ENCODE measurements around the gene TNF.

The TNF gene

DNA sequence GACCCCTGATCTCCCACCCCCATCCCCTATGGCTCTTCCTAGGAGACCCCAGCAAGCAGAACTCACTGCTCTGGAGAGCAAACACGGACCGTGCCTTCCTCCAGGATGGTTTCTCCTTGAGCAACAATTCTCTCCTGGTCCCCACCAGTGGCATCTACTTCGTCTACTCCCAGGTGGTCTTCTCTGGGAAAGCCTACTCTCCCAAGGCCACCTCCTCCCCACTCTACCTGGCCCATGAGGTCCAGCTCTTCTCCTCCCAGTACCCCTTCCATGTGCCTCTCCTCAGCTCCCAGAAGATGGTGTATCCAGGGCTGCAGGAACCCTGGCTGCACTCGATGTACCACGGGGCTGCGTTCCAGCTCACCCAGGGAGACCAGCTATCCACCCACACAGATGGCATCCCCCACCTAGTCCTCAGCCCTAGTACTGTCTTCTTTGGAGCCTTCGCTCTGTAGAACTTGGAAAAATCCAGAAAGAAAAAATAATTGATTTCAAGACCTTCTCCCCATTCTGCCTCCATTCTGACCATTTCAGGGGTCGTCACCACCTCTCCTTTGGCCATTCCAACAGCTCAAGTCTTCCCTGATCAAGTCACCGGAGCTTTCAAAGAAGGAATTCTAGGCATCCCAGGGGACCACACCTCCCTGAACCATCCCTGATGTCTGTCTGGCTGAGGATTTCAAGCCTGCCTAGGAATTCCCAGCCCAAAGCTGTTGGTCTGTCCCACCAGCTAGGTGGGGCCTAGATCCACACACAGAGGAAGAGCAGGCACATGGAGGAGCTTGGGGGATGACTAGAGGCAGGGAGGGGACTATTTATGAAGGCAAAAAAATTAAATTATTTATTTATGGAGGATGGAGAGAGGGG is 1.9 kb upstream of the TNF start:
- no peak for DNase-seq

DNA sequence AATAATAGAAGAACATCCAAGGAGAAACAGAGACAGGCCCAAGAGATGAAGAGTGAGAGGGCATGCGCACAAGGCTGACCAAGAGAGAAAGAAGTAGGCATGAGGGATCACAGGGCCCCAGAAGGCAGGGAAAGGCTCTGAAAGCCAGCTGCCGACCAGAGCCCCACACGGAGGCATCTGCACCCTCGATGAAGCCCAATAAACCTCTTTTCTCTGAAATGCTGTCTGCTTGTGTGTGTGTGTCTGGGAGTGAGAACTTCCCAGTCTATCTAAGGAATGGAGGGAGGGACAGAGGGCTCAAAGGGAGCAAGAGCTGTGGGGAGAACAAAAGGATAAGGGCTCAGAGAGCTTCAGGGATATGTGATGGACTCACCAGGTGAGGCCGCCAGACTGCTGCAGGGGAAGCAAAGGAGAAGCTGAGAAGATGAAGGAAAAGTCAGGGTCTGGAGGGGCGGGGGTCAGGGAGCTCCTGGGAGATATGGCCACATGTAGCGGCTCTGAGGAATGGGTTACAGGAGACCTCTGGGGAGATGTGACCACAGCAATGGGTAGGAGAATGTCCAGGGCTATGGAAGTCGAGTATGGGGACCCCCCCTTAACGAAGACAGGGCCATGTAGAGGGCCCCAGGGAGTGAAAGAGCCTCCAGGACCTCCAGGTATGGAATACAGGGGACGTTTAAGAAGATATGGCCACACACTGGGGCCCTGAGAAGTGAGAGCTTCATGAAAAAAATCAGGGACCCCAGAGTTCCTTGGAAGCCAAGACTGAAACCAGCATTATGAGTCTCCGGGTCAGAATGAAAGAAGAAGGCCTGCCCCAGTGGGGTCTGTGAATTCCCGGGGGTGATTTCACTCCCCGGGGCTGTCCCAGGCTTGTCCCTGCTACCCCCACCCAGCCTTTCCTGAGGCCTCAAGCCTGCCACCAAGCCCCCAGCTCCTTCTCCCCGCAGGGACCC is 981 bp upstream of the TNF start:
- no peak for DNase-seq

DNA sequence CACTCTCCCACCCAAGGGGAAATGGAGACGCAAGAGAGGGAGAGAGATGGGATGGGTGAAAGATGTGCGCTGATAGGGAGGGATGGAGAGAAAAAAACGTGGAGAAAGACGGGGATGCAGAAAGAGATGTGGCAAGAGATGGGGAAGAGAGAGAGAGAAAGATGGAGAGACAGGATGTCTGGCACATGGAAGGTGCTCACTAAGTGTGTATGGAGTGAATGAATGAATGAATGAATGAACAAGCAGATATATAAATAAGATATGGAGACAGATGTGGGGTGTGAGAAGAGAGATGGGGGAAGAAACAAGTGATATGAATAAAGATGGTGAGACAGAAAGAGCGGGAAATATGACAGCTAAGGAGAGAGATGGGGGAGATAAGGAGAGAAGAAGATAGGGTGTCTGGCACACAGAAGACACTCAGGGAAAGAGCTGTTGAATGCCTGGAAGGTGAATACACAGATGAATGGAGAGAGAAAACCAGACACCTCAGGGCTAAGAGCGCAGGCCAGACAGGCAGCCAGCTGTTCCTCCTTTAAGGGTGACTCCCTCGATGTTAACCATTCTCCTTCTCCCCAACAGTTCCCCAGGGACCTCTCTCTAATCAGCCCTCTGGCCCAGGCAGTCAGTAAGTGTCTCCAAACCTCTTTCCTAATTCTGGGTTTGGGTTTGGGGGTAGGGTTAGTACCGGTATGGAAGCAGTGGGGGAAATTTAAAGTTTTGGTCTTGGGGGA is 754 bp downstream of the TNF start:
- DNase-seq, result no peak

DNA sequence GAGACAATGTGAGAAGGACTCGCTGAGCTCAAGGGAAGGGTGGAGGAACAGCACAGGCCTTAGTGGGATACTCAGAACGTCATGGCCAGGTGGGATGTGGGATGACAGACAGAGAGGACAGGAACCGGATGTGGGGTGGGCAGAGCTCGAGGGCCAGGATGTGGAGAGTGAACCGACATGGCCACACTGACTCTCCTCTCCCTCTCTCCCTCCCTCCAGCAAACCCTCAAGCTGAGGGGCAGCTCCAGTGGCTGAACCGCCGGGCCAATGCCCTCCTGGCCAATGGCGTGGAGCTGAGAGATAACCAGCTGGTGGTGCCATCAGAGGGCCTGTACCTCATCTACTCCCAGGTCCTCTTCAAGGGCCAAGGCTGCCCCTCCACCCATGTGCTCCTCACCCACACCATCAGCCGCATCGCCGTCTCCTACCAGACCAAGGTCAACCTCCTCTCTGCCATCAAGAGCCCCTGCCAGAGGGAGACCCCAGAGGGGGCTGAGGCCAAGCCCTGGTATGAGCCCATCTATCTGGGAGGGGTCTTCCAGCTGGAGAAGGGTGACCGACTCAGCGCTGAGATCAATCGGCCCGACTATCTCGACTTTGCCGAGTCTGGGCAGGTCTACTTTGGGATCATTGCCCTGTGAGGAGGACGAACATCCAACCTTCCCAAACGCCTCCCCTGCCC is 1.7 kb downstream of the TNF start:
- peak; percentile 48 for DNase-seq

DNA sequence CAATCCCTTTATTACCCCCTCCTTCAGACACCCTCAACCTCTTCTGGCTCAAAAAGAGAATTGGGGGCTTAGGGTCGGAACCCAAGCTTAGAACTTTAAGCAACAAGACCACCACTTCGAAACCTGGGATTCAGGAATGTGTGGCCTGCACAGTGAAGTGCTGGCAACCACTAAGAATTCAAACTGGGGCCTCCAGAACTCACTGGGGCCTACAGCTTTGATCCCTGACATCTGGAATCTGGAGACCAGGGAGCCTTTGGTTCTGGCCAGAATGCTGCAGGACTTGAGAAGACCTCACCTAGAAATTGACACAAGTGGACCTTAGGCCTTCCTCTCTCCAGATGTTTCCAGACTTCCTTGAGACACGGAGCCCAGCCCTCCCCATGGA is 2.2 kb downstream of the TNF start:
- peak; percentile 26 for DNase-seq

DNA sequence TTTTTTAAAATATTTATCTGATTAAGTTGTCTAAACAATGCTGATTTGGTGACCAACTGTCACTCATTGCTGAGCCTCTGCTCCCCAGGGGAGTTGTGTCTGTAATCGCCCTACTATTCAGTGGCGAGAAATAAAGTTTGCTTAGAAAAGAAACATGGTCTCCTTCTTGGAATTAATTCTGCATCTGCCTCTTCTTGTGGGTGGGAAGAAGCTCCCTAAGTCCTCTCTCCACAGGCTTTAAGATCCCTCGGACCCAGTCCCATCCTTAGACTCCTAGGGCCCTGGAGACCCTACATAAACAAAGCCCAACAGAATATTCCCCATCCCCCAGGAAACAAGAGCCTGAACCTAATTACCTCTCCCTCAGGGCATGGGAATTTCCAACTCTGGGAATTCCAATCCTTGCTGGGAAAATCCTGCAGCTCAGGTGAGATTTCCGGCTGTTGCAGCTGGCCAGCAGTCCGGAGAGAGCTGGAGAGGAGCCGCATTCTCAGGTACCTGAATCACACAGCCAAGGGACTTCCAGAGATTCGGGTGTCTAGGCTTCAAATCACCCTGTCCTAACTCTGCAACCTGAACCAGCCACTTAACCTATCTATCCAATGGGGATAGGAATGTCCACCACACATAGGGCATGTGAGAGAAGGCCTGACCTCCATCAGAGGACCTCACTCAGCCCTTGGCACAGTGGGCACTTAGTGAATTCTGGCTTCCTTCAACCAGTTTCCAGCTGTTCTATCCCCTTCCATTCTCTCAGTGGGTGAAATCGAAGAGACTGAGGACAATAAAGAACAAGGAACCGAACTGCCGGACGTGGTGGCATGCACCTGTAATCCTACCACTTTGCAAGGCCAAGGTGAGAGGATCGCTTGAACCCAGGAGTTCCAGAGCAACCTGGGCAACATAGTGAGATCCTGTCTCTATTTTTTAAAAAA is 3.1 kb downstream of the TNF start:
- peak; percentile 56 for DNase-seq

DNA sequence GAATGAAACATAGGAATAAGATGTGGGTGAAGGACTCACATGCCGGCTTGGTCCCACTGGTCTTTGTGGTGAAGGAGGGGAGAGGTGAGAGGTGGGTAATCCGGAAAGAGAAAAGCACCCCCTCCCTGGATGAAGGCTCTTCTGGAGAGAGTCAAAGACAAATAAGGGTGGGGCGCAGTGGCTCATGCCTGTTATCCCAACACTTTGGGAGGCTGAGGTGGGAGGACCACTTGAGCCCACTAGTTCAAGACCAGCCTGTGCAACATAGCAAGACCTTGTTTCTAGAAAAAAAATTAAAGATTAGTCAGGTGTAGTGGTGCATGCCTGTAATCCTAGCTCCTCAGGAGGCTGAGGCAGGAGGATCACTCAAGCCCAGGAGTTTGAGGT is 3.7 kb downstream of the TNF start:
- DNase-seq, result peak; percentile 48

DNA sequence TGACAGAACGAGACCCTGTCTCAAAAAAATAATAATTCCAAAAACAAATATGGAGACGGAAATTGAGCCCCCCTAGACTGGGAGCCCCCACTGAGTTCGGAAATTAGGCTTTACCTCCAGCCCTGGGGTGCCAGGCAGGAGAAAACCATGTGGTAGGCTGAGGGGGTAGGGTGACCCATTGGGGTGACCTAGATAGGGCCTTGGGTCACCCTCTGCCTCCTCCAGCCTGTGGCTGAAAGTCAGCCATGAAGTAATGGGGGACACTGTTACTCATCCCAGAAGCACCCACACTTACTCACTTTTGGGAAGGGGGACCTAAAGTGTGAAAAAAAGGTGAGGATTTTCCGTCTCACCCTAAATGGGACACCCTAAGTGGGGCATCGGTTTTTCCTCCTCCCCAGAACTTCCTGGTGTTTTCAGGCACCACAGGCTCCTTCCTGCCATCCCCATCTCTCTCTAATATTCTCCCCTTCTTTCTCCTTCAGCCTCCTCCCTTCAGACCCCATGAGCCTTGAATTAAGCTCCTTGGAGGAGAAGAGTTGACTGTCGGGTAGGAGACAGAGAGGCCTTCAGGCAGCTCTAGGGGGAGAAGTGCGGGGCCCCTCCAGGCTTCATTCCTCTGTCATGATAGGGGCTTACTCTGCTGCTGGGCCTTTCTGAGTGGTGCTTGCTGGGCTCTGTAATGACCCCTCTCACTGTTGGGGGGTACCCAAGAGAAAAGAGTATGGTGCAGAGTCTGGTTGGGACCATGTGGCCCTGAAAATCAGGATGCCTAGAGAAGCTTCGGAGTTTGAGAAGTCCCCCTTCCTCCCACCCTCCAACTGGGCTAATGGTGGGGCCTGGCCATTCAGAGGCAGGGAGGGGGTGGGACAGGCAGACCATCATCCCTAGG is 4.4 kb downstream of the TNF start:
- peak; percentile 45 for DNase-seq

DNA sequence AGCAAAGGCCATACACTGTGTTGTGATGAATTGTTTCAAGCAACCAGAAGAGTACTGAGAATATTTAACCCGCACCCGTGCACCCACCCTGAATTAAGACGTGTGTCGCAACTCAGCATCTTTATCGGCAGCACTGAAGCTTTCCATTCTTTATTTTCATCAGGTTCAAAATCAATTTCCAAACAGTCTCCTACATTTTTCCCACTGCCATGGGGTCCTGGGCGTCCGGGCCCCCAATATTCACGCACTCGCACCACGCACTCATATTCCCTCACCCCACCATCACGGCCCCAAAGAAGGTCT is 5.0 kb downstream of the TNF start:
- DNase-seq, result no peak

DNA sequence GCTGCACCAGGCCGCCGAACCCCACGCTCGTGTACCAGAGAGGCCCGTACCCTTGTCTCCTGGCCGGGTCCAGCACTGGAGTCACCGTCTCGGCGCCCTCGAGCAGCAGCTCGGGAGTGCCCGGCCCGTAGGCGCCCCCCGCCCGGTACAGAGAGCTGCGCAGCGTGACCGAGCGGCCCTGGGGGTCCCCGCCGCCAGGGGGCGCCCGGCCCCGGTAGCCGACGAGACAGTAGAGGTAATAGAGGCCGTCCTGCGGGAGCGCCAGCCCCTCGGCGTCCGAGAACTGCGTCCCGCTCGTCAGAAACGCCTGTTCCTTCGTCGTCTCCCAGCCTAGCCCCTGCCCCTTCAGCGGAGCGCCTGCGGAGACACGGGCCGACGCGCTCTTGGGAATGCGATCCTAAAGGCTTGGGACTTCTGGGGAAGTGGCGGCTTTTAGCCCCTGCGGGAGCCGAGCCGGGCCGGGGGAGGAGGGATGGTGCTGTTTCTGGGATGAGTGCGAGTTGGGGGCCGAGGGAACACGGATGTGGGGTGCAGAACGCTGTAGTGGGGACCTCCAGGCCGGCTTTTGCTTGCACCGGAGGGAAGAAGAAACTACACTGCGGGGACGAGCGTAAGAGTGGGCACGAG is 5.6 kb downstream of the TNF start:
- DNase-seq, result peak; percentile 85

DNA sequence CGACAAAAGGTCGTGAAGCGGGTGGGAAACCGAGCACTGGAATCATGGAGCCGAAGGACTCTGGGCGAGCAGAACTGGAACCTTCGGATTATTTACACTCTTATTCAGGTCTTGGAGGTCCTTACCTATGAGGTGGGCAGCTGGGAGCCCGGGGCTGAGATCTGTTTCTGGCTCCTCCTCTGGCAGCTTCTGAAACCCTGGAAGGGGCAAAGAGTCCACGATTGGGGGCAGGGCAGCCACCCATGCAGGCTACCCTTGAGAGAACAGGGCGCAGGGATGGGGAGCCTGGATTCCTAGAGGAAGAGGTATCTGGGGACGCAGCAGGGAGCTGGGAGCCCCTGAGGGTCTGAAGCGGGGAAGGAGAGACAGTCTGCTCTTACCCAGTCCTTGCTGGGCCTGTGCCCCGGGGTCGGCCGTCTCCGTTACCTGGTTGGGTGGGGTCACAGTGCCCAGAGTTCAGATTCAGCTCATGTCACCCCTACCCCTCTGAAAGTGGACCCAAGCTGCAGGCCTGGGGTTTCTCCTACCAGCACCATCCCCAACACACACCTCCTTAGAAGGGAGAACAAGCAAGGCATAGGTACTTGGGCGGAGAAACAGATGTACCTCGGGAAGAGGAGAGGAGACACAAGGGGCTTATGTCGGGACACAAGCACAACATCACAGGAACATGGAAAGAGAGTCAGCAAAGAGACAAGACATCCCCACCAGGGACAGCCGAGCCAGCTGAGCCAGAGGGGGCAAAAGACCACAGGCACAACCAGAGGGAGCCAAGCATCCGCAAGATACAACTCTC is 6.3 kb downstream of the TNF start:
- DNase-seq, result no peak

DNA sequence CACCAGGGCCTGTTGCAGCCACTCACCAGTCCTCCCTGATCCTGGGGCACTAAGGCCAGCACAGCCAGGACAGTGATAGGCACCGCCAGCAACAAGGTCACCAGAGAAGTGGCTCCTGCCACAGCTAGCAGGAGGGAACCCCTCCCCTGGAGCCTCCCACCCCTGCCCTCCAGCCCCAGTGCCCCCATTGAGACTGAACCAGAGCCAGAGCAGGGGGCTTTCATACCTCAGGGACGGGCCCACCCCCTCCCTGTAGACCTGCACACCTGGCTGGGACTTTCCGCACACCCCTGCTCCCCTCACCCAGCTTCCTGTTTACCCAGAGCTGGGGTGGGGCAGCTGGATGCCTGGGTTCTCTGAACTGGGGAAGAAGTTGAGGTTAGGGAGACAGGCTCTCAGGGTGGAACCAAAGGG is 6.9 kb downstream of the TNF start, which contains the start of gene LTB:
TSS of gene LTB (minus strand) at position 195 of the 414 bp plus-strand sequence. CDS start at position 188, 7 bp downstream.
- DNase-seq, result peak; percentile 49

DNA sequence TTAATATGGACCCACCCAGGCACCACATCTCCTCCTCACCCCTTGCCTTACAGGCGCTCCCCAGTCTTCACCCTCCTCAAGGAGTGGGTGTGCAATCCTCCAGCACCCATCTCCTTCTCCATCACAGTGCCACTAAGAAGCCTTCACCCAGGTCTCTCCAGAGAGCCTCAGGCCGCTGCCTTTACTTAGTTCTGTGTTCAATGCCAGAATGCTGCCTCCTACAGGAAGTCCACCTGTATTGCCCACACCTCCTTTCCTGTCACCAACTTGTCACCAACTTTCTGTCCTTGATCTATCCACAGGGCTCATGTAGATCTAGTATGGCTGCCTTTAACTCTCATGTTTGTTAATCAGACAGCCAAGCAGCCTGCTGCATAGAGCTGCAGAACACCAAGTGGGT is 10.1 kb downstream of the TNF start:
- no peak for DNase-seq

DNA sequence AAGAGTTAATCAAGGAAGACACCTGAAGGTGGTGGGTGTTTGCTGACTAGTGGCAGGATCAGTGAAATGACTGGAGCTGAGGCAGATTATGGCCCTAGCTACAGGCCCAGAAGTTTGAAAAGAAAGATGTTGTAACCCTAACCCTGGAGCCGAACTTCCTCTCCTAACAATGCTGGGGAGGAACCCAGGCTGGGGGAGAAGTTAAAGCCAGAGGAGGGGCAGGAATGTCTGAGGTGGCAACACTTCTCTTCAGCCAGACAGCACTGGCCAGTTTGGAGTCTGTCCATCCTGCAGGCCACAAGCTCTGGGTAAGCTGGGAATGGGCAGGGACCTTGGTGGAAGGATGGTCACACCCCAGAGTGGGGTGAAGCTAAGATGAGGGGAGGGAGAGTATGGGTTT is 10.6 kb downstream of the TNF start, which contains the start of gene LST1:
TSS of gene LST1 (plus strand) at position 270 of the 400 bp plus-strand sequence. CDS start 1,023 bp downstream, outside the sequence.
- no peak for DNase-seq

DNA sequence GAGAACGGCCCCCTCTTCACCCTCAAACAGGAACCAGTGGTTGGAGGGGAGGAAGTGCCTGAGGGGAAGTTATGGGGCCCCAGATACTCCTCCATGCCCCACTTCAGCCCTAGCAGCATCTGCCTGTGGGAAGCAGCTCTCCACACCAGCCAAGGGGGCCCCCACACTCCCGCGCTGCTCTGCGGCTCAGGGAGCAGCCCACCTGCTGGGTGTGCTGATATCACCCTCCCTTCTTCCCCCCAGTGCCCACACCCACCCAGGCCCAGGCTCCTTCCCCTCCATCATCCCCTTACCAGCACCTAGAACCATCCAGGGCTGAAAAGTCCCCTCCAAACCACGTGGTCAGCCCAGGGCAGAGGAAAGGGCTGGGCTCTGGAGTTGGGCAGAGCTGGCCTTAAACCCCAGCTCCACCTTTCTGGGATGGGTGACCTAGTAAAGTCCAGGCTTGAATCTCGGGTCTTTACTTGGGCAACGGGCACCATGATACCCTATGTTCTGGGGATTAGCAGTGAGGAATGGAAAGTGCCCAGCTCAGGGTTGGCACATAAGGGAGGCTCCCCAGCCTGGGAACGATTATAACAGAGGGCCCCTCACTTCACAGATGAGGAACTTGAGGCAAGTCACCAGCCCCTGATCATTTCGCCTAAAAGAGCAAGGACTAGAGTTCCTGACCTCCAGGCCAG is 11.4 kb downstream of the TNF start:
- DNase-seq, result no peak

DNA sequence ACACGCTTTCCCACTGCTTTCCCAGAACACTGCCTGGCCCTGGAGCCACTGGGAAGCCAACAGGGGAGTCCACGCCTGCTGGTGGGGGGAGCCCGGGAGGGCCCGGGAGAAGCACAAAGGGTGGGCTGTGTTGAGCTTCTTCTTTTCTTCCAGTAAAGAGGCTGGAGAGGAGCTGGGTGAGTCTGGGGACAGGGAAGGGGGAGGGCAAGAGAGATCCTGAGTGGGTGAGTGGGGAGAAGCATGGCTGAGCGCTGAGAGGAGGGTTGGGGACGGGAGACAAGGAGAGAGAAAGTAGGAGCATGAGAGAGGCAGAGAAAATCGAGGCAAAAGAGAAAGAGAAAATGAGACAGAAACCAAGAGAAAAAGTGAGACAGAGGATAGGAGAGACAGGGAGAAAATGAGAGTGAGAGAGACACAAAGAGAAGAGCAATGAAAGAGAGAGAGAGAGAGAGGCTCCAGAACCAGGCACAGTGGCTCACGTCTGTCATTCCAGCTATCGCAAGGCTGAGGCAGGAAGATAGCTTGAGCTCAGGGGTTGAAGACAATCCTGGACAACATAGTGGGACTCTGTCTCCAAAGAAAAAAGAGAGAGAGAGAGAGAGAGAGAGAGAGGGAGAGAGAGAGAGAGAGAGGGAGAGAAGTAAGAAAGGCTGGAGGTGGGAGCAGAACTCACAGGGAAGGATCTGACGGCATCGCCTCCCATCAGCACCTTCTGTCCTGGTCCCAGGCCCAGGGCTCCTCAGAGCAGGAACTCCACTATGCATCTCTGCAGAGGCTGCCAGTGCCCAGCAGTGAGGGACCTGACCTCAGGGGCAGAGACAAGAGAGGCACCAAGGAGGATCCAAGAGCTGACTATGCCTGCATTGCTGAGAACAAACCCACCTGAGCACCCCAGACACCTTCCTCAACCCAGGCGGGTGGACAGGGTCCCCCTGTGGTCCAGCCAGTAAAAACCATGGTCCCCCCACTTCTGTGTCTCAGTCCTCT is 12.7 kb downstream of the TNF start:
- no peak for DNase-seq
